ENCODE data around the gene TSPAN4.

TSPAN4 gene

DNA sequence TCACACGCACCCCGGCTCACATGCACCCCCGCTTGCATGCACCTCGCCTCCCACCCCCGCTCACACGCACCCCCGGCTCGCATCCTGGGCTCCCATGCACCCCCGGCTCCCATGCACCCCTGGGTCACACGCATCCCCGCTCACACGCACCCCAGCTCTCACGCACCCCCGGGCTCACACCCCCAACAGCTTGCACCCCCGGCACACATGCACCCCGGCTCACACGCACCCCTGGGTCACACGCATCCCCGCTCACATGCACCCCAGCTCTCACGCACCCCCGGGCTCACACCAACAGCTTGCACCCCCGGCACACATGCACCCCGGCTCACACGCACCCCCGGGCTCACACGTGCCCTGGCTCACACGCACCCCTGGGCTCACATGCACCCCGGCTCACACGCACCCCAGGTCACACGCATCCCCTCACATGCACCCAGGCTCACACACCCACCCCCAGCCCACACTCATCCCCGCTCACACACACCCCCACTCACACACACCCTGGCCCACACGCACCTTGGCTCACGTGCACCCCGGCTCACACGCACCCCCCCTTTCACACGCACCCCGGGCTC is 16.2 kb downstream of the TSPAN4 start:
- no peak for DNase-seq (ENCODE audit: low read depth, low spot score)

DNA sequence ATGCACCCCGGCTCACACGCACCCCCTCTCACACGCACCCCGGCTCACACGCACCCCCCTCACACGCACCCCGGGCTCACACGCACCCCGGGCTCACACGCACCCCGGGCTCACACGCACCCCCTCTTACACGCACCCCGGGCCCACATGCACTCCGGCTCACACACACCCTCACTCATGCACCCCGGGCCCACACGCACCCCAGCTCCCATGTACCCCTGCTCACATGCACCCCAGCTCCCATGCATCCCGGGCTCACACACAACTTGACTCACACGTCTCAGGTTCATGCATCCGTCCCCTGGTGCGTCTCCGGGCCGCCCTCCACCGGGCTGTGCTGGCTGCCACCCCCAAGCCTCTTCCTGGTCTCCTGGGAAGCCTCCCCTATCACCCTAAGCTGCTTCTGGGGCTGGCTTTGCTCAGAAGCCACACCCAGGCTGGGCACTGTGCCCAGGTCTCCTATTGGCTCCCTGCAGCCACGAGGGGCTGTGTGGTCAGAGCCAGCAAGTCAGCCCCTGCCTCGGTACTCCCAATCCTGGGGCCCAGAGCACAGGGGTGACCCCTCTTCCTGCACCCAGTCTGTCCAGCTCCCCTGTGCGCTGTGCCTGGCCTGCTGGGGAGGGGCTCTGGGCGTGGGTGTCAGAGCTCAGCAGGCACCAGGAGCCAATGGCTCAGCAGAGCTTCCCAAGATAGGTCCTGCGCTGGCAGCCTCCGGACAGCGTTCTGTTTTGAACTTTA is 16.9 kb downstream of the TSPAN4 start:
- H3K4me3 ChIP-seq (ENCODE audit: low read length): no peak overlapping the region
- DNase-seq (ENCODE audit: low read depth, low spot score): peak; percentile 48

More for the DNA sequence above, 16.2 kb downstream of the TSPAN4 start:
- H3K4me3 ChIP-seq (ENCODE audit: low read length): no peak overlapping the region

DNA sequence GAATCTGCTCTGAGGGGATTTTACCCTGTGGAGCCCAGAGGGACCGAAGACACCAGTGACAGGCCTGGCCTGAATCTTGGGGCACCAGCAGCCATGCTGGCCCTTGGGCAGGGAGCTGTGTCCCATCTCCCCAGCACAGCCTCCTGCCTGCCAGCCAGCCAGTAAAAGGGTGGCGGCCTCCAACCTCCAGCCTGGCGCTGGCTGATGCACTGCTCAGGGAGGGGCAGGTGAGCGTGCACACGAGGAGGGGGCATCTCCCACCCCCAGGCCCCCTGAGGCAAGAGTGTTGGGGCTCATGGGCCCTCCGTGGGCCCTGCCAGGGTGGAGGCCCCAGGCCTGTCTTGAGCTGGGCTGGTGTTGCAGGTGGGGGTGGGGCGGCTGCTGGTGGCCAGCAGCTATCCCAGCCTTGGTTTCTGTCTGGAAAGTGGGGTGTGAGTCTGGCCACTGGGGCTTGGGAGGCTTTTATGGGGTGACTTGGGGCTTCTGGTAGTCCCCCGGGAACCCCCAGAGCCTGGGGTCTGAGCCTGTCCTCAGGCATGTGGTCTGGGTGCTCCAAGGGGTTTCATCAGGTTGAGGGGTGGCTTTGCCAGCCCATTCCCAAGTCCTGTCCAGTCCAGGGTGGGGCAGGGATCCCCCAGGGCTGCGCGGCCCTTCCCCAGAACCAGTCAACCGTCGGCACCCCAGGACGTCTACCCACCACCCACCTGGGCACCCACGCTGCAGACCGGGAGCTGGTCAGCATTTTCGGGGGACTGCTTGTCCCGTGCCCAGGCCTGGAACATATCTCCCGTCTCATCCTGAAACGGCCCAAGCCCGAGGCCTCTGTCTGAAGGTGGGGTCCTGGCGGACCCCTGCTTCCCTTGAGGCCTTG is 17.8 kb downstream of the TSPAN4 start:
- H3K4me3 ChIP-seq (ENCODE audit: low read length): no peak overlapping the region
- DNase-seq (ENCODE audit: low read depth, low spot score): no peak

DNA sequence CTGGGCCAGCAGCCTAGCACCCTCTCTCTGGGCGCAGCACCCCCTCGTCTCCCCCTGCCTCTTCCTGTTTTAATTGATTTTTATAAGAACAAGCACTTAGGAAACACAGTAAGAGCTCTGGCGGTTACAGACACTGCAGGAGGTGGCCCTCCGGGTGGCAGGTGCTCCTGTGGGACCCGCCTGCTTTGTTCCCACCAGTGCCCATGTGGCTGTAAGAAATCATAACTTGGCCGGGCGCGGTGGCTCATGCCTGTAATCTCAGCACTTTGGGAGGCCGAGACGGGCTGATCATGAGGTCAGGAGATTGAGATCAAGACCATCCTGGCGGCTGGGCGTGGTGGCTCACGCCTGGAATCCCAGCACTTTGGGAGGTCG is 18.4 kb downstream of the TSPAN4 start:
- peak; percentile 61 for DNase-seq (ENCODE audit: low read depth, low spot score)
- H3K4me3 ChIP-seq (ENCODE audit: low read length): no peak overlapping the region

DNA sequence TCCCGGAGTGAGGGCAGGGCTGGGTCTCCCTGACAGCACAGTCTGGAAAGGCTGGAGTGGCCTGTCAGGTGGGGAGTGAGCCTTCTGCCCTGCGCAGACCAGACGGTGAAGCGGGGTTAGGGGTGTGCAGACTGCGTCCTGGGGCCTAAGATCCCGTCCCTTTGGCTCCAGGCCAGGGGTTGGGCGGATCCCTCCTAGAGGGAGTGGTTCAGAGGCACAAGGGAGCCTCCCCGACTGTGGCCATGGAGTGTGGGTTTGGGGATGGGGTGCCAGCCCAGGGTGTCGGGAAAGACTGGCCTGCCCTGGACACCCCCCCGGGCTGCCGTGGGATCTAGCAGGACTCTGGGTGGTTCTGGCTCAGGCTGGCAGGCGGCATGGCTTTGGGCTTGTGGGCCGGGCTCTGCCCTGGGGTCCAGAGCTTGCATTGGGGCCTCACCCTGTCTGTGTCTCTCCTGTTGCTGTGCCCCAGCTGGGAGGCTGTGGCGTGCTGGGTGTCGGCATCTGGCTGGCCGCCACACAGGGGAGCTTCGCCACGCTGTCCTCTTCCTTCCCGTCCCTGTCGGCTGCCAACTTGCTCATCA is 19.5 kb downstream of the TSPAN4 start:
- DNase-seq (ENCODE audit: low read depth, low spot score): no peak
- H3K4me3 ChIP-seq (ENCODE audit: low read length): no peak overlapping the region

DNA sequence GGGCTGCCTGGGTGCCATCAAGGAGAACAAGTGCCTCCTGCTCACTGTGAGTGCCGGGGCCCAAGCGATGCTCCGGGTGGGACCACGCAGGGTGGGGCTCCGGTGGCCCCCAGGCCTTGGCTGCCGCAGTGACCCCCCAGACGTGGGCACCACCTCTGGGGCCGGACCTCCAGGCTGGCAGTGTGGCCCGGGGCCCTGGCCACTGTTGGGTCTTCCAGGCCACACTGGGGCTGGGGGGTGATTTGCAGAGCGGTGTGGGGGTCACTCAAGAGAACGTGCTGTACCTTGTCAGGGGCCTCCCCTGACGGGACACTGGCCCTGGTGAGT is 20.0 kb downstream of the TSPAN4 start:
- H3K4me3 ChIP-seq (ENCODE audit: low read length): no peak overlapping the region
- no peak for DNase-seq (ENCODE audit: low read depth, low spot score)

DNA sequence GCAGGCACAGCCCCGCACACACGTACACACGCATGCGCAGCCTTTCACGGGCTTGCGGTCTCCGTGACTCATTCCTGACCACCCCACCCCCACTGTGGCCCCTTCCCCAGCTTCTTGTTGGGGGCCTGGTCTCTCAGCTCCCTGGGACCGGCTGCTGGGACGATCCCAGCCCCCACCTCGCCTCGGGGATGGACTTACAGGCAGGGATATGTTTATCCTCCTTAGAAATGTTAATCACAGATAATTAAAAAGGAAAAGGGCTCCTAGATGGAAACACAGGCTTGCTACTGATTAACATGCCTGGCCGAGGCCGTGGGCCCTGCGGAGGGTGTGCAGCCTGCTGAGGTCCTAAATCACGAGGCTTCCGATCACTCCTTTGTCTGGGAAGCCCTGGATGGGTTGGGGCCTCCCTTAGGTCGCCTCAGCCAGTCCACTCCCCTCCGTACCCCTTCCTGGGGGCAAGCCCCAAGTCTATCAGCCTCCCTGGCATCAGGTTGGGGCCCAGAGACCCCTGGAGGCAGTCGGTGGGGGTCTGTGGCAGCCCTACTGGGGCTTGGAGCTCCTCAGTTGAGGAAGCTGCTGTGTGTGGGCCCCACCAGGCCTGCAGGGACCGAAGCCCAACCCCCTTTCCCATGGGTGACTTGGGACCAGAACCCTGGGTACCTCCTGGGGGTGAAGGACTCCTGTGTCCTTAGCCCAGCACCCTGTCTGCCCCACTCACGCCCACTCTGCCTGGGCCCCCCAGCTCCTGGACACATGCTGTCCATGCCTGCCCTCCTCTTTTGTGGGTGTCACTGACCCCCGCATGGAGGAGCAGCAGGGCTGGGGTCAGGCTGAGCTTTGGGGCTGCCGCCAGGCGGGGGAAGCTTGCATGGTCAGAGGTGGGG is 20.6 kb downstream of the TSPAN4 start:
- DNase-seq (ENCODE audit: low read depth, low spot score): no peak
- H3K4me3 ChIP-seq (ENCODE audit: low read length): no peak overlapping the region

DNA sequence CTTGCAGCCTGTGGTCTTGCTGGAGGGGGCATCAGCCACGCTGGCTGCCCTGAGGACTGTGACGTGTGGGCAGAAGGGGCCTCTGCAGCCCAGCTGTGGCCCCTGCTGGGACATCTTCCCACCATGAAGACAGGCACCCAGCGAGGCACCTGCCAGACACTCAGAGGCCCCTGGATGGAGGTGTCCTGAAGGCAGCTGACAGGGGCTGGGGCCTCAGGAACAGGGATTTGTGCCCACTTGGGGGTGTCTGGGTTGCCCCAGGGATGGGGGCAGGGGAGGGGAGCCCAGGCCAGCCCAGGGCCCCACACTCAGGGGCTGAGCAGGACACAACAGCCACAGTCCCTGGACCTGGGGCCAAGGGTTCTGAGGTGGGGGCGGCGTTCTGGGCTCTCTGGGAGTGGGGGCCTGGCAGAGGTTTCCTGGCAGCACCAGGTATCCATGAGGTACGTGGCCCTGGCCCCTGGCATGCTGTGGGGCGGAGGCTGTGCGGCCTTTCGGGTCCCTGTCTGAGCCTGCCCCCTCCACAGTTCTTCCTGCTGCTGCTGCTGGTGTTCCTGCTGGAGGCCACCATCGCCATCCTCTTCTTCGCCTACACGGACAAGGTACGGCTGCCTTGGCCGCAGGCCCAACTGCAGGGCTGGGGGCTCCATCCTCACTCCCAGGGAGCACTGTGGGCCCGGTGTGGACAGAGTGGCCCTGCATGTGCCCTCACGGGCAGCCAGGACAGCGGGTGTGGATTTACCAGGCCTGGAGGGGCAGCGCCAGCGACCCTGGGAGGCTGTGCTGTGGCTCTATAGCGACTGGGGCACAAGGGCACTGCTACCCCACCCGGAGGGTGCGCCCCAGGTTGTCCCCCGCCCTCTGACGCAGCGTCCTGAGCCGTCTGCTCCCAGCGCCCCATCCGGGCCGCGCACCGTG is 21.5 kb downstream of the TSPAN4 start:
- DNase-seq (ENCODE audit: low read depth, low spot score): no peak
- H3K4me3 ChIP-seq (ENCODE audit: low read length): no peak overlapping the region

DNA sequence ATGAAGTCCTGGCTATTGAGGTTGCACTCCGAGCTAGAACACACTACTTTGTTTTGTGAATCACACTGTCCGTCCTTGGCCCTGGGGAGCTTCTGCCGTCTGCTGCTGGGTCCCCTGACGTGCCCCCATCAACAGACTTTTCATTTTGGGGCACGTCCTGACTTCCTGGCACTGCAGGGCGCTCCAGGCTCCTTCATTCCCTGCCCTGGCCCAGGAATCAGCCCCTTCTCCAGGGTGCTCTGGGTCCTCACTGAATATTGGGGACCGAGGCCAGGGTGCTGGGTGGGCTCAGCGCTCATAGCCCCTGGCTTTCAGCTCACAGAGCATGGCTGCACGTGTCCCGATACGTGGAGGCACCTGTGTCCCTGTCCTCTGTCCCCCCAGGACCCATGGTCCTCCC is 22.2 kb downstream of the TSPAN4 start:
- no peak overlapping the region for H3K4me3 ChIP-seq (ENCODE audit: low read length)
- no peak for DNase-seq (ENCODE audit: low read depth, low spot score)

DNA sequence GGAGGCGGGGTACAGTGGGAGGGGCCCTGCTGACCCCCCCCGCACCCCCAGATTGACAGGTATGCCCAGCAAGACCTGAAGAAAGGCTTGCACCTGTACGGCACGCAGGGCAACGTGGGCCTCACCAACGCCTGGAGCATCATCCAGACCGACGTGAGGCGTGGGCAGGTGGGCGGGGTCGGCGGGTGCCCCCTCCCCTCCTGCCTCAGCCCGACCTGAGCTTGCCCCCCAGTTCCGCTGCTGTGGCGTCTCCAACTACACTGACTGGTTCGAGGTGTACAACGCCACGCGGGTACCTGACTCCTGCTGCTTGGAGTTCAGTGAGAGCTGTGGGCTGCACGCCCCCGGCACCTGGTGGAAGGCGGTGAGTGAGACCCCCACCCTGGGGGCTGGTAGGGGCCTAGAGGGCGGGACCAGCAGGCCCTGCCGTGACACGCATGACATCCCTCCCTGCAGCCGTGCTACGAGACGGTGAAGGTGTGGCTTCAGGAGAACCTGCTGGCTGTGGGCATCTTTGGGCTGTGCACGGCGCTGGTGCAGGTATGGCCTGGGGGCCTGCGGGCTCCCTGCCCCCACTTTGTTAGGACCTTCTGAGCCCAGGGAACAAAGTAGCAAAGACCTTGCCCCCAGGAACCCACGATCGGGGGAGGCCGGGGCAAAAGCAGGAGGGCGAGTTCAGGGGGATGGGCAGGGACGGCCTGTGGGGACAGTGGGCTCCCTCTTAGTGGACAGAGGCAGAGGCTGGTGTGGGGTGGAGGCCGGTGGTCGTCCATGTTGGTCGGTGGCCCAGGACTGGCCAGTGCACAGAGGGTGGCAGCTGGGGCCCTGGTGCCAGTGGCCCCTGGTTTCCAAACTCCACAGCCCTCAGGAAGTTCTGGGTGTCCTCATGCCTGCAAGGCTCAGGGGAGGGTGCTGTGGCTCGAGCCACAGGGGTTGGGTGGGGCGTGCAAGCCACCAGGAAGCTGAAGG is 23.1 kb downstream of the TSPAN4 start:
- no peak overlapping the region for H3K4me3 ChIP-seq (ENCODE audit: low read length)
- no peak for DNase-seq (ENCODE audit: low read depth, low spot score)

DNA sequence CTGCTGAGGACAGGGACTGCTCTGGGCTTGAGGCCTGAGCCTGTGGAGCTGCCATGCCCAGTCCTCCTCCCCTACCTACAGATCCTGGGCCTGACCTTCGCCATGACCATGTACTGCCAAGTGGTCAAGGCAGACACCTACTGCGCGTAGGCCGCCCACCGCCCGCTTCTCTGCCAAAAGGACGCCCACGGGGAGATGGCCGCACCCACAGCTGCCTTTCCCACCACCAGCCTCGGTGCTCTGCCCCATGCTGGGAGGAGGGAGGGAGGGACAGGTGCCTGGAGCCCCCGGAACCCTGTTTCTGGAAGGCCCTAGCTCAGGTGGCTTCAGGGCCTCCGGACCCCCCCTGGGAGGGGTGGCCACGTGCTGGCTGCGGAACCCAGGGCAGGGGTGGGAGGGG is 23.8 kb downstream of the TSPAN4 start:
- H3K4me3 ChIP-seq (ENCODE audit: low read length): no peak overlapping the region
- DNase-seq (ENCODE audit: low read depth, low spot score): no peak

DNA sequence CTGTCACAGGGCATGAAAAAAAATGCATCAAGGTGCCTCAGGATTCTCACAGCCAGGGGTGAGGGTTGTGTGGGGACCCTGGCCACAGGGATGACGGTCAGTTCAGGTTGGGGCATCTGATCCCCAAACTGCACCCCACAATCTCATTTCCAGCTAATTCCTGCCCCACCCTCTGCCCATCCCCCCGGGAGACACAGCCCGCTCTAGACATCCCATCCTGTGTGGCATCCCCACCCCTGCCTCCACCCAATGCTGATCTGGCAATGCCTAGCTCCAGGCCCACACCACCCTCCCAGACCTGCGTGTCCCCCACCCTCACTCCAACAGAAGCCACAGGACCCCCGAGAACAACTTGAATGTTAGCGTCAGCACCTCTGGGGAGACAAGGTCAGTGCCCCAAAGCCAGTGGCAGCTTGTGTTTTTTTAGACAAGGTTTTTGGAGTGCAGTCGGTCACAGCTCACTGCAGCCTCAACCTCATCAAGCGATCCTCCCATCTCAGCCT is 25.3 kb downstream of the TSPAN4 start:
- no peak overlapping the region for H3K4me3 ChIP-seq (ENCODE audit: low read length)
- DNase-seq (ENCODE audit: low read depth, low spot score): no peak

DNA sequence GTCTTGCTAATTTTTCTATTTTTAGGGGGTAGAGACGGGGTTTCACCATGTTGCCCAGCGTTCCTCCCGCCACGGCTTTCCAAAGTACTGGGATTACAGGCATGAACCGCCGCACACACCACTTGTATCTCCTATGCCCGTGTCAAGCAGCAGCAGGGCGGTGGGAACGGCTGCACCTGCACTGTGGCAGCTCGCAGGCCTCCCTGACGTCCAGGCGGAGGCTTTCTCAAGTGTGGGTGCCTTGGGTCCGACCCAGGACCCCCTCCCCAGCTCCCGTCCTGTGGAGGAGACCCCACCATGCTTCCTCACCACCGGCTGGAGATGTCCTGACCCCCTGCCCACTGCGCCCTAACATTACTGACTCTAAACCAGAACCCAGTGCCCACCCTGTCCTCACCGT is 25.7 kb downstream of the TSPAN4 start:
- no peak for DNase-seq (ENCODE audit: low read depth, low spot score)
- no peak overlapping the region for H3K4me3 ChIP-seq (ENCODE audit: low read length)

DNA sequence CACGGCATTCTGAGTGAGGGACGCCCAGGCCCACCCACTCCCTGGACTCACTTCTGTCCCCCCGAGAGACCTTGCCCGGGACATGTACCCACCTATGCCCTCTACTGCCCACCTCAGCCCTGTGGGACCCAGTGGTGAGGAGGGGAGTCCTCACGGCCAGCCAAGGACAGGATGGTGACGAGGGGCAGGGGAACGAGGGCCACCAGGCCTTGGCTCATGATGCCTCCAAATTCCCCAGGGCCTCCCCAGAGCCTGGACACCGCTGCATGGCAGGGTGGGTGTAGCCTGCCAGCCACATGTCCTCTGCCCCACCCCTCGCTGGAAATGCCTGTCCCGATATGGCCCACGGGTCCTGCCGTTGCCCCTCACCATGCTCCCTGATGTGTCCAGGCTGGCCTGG is 26.1 kb downstream of the TSPAN4 start:
- no peak overlapping the region for H3K4me3 ChIP-seq (ENCODE audit: low read length)
- no peak for DNase-seq (ENCODE audit: low read depth, low spot score)

DNA sequence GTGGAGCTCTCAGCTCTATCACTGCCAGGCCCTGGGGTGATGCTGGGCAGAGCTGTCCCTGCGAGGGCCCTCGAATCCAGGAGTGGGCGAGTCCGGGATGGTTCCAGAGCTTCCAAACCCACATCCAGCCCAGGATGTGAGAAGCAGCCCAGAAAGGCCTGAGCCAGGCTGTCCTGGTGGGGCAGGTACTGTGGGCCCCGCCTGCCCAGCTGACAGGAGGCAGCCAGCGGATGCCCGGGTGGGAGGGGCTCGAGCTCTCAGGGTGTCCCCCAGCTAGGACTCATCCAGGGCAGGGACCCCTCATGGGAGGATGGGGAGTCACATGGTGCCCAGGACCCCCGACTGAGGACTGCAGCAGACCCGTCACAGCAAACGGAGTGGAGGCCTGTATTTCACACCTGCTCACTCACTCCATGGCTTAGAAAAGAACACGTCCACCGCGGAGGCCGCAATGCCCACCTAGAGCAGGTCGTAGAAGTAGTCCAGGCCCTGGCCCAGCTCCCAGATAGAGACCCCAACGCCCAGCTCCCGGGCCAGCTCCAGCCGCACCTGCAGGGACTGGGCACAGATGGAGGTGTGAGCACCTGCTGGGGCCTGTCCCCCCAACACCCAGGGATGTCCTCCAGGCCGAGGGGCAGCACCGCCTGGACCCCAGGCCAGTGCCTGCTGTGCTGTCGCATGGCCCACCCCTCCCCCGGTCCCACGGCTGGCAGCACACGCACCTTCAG is 26.9 kb downstream of the TSPAN4 start:
- no peak for DNase-seq (ENCODE audit: low read depth, low spot score)
- H3K4me3 ChIP-seq (ENCODE audit: low read length): no peak overlapping the region

DNA sequence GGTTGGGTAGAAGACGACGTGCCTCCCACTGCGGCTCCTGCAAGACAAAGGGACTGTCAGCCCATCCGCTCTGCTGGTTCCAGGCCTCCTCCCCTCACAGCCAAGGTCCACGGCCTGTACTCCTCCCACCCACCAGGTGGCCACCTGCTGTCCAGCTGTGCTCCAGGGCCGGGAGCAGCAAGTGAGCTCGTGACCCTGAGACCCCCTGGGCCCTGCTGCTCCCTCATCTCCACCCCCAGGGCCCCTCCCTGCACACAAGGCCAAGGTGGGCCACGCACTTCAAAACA is 27.4 kb downstream of the TSPAN4 start:
- no peak for DNase-seq (ENCODE audit: low read depth, low spot score)
- no peak overlapping the region for H3K4me3 ChIP-seq (ENCODE audit: low read length)

DNA sequence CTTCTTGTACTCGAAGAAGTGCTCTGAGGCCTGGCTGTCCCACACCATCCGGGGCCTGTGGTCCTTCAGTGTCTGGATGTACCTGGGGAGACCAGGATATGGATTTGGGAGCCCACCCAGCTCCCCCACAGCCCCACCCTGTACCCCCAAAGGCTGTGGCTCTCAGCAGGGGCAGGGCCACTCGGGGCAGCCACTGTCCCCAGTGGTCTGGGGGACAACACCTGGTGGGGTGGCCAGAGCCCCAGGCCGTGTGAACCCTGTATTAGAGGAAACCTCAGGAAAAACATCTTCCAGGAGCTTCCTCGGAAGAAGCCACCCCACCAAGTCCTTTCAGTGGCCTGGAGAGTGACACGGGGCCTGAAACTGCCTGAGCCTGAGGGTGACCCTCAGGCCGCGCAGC is 27.8 kb downstream of the TSPAN4 start:
- no peak overlapping the region for H3K4me3 ChIP-seq (ENCODE audit: low read length)
- DNase-seq (ENCODE audit: low read depth, low spot score): no peak

Data from Jurkat, Clone E6-1 (cell line).